Neural progenitor cell (in vitro differentiated cells): ENCODE results near the gene COL21A1.
A peak's percentile ranks its signal among the peaks of the same experiment; 100 is the strongest.

Experiments used
- CTCF ChIP-seq: fragments of 200-600 bp; sonication (generic); IDR thresholded peaks from 2 replicates; pipeline ENCODE4 v1.5.1; 2017; ENCODE audit warnings: antibody characterized with exemption, mild to moderate bottlenecking
- EZH2 ChIP-seq: fragments of 200-600 bp; sonication (generic); IDR thresholded peaks from 2 replicates; pipeline ENCODE4 v1.6.1; 2017; ENCODE audit warnings: antibody characterized with exemption, mild to moderate bottlenecking, moderate library complexity

GRCh38 chr6:56246881-56247653 is at the start of gene COL21A1:
- peak; percentile 57 for TF ChIP-seq CTCF
- no peak for TF ChIP-seq EZH2
